ENCODE measurements around the gene ANKFY1. TPM values are rescaled to one million over a fixed set of nuclear protein-coding genes. Genes with fewer than 3 reads are reported as not detected.

ANKFY1 gene
- total RNA-seq, 1 experiment from 2014 or later, result 18.5 TPM

DNA sequence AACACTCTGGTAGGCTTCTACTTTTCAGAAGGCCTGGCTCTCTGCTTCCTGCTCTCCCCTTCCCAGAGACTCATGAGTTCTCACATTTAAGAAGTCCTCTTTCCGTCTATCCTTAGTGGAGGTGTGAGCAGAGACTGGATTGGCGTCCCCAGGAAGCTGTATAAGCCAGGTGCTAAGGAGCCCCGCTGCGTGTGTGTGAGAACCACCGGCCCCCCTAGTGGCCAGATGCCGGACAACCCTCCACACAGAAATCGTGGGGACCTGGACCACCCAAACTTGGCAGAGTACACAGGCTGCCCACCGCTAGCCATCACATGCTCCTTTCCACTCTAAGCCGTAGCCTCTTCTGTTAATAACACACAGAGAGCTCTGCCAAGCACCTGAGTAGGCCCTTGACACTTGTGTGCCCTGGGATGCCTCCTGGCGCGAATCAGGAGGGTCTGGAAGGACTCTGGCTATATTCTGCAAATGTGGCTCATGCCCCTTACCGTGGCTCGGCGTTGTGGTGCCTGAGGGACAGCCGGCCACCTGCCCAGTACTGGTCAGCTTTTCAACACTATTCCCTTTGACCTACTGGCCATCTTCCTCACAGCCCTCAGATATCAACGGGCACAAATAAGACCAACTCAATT is 106.9 kb downstream of the ANKFY1 start:
- DNase-seq (no peak), ATAC-seq (no peak)
- intact Hi-C loops (cut with micrococcal nuclease), result no loop called here
- Histone ChIP-seq H3K4me1 (ENCODE audit: insufficient read depth, low read length) (peaks cover 14% of the 10 kb centered on the region), H3K9ac (ENCODE audit: low read length) (no peak overlapping the region), H2AFZ (ENCODE audit: low read length) (no peak overlapping the region), H3K36me3 (ENCODE audit: low read depth, low read length) (no peaks in the 10 kb centered on the region), H3K27me3 (ENCODE audit: low read length) (no peaks in the 10 kb centered on the region), H4K20me1 (ENCODE audit: low read length) (no peaks in the 10 kb centered on the region), H3K9me2 (replicated peaks; ENCODE audit: low read length) (no peaks in the 10 kb centered on the region), H3K4me3 (ENCODE audit: low read length) (no peak overlapping the region), H3F3A (ENCODE audit: low read length, unreplicated experiment) (peaks cover 6% of the 10 kb centered on the region), H3K9me3 (ENCODE audit: low read length) (no peaks in the 10 kb centered on the region), H3K79me2 (ENCODE audit: low read length) (no peaks in the 10 kb centered on the region), H3K4me2 (ENCODE audit: low read length) (no peak overlapping the region), H3K27ac (ENCODE audit: low read length) (no peak overlapping the region)
- POLR2A ChIA-PET (ENCODE audit: unreplicated experiment), result no interaction called here
- TF ChIP-seq, protein P1, sequence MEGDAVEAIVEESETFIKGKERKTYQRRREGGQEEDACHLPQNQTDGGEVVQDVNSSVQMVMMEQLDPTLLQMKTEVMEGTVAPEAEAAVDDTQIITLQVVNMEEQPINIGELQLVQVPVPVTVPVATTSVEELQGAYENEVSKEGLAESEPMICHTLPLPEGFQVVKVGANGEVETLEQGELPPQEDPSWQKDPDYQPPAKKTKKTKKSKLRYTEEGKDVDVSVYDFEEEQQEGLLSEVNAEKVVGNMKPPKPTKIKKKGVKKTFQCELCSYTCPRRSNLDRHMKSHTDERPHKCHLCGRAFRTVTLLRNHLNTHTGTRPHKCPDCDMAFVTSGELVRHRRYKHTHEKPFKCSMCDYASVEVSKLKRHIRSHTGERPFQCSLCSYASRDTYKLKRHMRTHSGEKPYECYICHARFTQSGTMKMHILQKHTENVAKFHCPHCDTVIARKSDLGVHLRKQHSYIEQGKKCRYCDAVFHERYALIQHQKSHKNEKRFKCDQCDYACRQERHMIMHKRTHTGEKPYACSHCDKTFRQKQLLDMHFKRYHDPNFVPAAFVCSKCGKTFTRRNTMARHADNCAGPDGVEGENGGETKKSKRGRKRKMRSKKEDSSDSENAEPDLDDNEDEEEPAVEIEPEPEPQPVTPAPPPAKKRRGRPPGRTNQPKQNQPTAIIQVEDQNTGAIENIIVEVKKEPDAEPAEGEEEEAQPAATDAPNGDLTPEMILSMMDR (conservative IDR thresholded peaks at IDR 0.05; ENCODE audit: low read depth, low read length), result 0 out of 2 replicates have a peak, but pooled peaks have one; percentile 20
- no peak for TF ChIP-seq EZH2phosphoT487 (IDR thresholded peaks at IDR 0.05; ENCODE audit: borderline replicate concordance, low read length)
- TF ChIP-seq EZH2 (IDR thresholded peaks at IDR 0.05; ENCODE audit: low read length, unreplicated experiment), result no peak
- BruUV-seq (replicated peaks), result TSS peak; percentile 18
- CTCF ChIA-PET, result no interaction called here

DNA sequence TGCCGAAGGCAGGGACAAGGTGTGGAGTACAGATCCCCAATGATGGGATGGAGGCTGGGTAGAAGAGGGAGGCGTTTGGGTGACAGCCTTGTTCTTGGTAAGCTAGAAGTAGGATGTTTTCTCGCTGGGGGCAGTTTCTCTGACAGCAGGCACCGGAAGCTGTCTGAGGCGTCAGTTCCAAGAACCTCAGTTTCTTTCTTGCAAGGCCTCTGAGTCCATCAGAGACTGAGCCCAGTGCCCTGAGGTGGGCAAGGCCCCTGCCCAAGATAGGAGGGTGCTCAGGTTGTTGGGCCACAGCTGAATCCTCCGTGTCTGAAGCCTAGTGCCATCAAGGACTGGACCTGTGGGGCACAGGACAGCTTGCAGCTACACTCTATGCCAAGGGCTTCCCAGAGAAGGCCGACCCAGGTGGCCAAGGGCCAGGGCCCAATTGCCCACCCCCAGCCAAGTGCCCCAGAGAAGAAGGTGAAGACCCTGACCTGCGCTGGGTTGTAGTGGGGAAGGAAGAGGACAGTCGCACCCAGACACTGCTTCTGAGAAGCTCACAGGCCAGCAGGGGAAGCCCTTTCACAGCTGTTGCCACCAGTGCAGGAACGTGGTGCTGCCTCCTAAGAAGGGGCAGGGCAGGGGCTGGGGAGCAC is 107.7 kb downstream of the ANKFY1 start:
- Histone ChIP-seq H2AFZ (ENCODE audit: low read length) (no peak overlapping the region), H3K27ac (ENCODE audit: low read length) (no peak overlapping the region), H3K4me1 (ENCODE audit: insufficient read depth, low read length) (peaks cover 7% of the 10 kb centered on the region), H3K9me3 (ENCODE audit: low read length) (no peaks in the 10 kb centered on the region), H3K9me2 (replicated peaks; ENCODE audit: low read length) (no peaks in the 10 kb centered on the region), H3K4me3 (ENCODE audit: low read length) (no peak overlapping the region), H3K79me2 (ENCODE audit: low read length) (no peaks in the 10 kb centered on the region), H3F3A (ENCODE audit: low read length, unreplicated experiment) (no peaks in the 10 kb centered on the region), H3K27me3 (ENCODE audit: low read length) (no peaks in the 10 kb centered on the region), H3K4me2 (ENCODE audit: low read length) (no peak overlapping the region), H4K20me1 (ENCODE audit: low read length) (no peaks in the 10 kb centered on the region), H3K36me3 (ENCODE audit: low read depth, low read length) (no peaks in the 10 kb centered on the region), H3K9ac (ENCODE audit: low read length) (no peak overlapping the region)
- intact Hi-C loops (cut with micrococcal nuclease), result no loop called here
- TF ChIP-seq, protein P1 (conservative IDR thresholded peaks at IDR 0.05; ENCODE audit: low read depth, low read length), result no peak
- TF ChIP-seq EZH2phosphoT487 (IDR thresholded peaks at IDR 0.05; ENCODE audit: borderline replicate concordance, low read length) (no peak), EZH2 (IDR thresholded peaks at IDR 0.05; ENCODE audit: low read length, unreplicated experiment) (no peak)
- DNase-seq (no peak), ATAC-seq (no peak)
- POLR2A ChIA-PET (ENCODE audit: unreplicated experiment), result no interaction called here
- BruUV-seq (replicated peaks), result no TSS peak
- CTCF ChIA-PET, result no interaction called here

DNA sequence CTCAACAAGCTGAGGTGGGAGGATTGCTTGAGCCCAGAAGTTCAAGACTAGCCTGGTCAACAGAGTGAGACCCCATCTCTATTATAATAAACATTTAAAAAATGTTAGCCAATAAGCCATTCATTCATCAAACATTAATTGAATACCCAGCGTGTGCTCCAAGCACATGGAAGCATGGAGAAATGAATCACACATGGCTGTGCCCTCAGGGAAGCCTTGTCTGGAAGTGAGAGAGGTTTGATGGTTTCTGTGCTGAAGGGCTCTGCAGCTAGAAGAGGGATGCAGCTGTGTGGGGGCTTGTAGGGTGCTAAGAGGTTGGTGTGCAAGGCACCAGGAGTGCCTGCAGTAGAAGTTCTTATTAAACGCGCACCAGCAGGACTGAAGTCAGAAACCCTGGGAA is 109.6 kb downstream of the ANKFY1 start:
- no peaks in the 10 kb centered on the region for H3K36me3 ChIP-seq (ENCODE audit: low read depth, low read length)
- no peak overlapping the region for H3K9ac ChIP-seq (ENCODE audit: low read length)
- H3K9me3 ChIP-seq (ENCODE audit: low read length), result no peaks in the 10 kb centered on the region
- H3K27ac ChIP-seq (ENCODE audit: low read length), result no peak overlapping the region
- no peaks in the 10 kb centered on the region for H3K79me2 ChIP-seq (ENCODE audit: low read length)
- no peak overlapping the region for H3K4me3 ChIP-seq (ENCODE audit: low read length)
- H3K4me2 ChIP-seq (ENCODE audit: low read length), result no peak overlapping the region
- no peaks in the 10 kb centered on the region for H3K9me2 ChIP-seq (replicated peaks; ENCODE audit: low read length)
- H3K4me1 ChIP-seq (ENCODE audit: insufficient read depth, low read length), result peaks cover 3% of the 10 kb centered on the region; the same call in 1 of the 2 replicates
- no TSS peak for BruUV-seq (replicated peaks)
- no peak for ATAC-seq
- H3K27me3 ChIP-seq (ENCODE audit: low read length), result no peaks in the 10 kb centered on the region
- intact Hi-C loops (cut with micrococcal nuclease), result no loop called here
- CTCF ChIA-PET, result no interaction called here
- H3F3A ChIP-seq (ENCODE audit: low read length, unreplicated experiment), result no peaks in the 10 kb centered on the region
- H4K20me1 ChIP-seq (ENCODE audit: low read length), result no peaks in the 10 kb centered on the region
- H2AFZ ChIP-seq (ENCODE audit: low read length), result no peak overlapping the region
- POLR2A ChIA-PET (ENCODE audit: unreplicated experiment), result no interaction called here
- TF ChIP-seq EZH2 (IDR thresholded peaks at IDR 0.05; ENCODE audit: low read length, unreplicated experiment) (no peak), EZH2phosphoT487 (IDR thresholded peaks at IDR 0.05; ENCODE audit: borderline replicate concordance, low read length) (no peak)
- TF ChIP-seq, protein P1 (conservative IDR thresholded peaks at IDR 0.05; ENCODE audit: low read depth, low read length), result no peak
- no peak for DNase-seq

All from PC-3 (cell line).